ENCODE measurements around the gene ATP7A. TPM values are rescaled to one million over a fixed set of nuclear protein-coding genes. Genes with fewer than 3 reads are reported as not detected.
"Not testable (repeated sequence)": the region's sequence is repeated elsewhere in the genome, so short reads cannot be mapped to it uniquely, and the experiment has no call there.

Gene ATP7A
- total RNA-seq (1 to 10 TPM; 4.9 to 7.6 (median 6.5) TPM), polyA plus RNA-seq (1 to 10 TPM; 1.3 to 1.9 TPM)
- long read RNA-seq, donor 1, full-length matches to known transcripts = 1 of 2 reads
- long read RNA-seq, donor 1, partial matches to known transcripts = 0 of 2 reads
- long read RNA-seq, donor 1, other reads (novel, unspliced or antisense) = 1 of 2 reads
- long read RNA-seq, donor 2, partial matches to known transcripts = 1 of 1 reads
- long read RNA-seq, donor 2, other reads (novel, unspliced or antisense) = 0 of 1 reads
- long read RNA-seq, donor 3, full-length matches to known transcripts = 1 of 1 reads
- long read RNA-seq, donor 3, partial matches to known transcripts = 0 of 1 reads
- long read RNA-seq, donor 3, other reads (novel, unspliced or antisense) = 0 of 1 reads

DNA sequence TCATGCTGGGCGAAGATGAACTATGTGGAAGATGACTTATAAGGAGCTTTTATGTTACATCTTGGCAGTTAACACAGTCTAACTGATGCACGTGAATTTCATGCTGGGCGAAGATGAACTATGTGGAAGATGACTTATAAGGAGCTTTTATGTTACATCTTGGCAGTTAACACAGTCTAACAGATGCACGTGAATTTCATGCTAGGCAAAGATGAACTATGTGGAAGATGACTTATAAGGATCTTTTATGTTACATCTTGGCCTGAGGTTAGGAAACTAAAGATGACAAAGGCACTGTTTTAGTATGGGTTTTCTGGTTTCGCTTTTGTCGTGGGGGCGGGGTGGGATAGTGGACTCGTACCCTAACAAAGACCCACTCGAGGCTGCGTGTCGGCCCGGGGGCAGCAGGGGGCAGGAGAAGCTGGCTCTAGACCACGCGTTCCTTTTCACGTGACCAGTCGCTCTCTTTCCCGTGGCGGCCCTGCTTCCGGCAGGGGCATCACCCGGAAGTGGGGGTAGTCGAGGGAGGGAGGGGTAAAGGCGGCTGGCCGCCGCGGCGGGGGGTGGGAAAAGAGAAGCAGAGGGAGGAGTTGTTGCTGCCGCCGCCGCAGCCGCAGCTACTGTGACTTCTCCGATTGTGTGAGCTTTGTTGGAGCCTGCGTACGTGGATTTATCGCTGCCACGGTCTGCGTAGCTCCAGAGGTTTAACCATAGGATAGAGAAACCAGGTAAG, at the start of gene ATP7A:
Gene ATP7A (plus strand): TSS at position 586 of the 733 bp plus-strand sequence. CDS start 60,949 bp downstream, outside the sequence.
- intact Hi-C loops (cut with DNase I) = loop anchor here in 4 of 10 donors (5.0 to 10.0 kb wide), 5 partner anchors 112 to 195 kb away; partner anchors contain the start of gene PGK1 (in 2 of the 4)
- TF ChIP-seq, protein P1, sequence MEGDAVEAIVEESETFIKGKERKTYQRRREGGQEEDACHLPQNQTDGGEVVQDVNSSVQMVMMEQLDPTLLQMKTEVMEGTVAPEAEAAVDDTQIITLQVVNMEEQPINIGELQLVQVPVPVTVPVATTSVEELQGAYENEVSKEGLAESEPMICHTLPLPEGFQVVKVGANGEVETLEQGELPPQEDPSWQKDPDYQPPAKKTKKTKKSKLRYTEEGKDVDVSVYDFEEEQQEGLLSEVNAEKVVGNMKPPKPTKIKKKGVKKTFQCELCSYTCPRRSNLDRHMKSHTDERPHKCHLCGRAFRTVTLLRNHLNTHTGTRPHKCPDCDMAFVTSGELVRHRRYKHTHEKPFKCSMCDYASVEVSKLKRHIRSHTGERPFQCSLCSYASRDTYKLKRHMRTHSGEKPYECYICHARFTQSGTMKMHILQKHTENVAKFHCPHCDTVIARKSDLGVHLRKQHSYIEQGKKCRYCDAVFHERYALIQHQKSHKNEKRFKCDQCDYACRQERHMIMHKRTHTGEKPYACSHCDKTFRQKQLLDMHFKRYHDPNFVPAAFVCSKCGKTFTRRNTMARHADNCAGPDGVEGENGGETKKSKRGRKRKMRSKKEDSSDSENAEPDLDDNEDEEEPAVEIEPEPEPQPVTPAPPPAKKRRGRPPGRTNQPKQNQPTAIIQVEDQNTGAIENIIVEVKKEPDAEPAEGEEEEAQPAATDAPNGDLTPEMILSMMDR (IDR thresholded peaks at IDR 0.05) = peak in 8 of 9 donors; percentile 20 to 65 (median 53)
- ATAC-seq (peak; percentile 94 to 99 (median 98)), DNase-seq (peak; percentile 86 to 89)
- peaks cover 0 to 22% (median 8%) of the 10 kb centered on the region in 9 donors for H3K4me1 ChIP-seq
- no peaks in the 10 kb centered on the region for H3K9me3 ChIP-seq
- 1 to 2% methylated on average over 30 to 35 of the region's 36 CpGs for WGBS, 2 donors
- peak within 1 kb of the TSS in 9 of 10 donors; percentile 73 to 90 (median 85) for H3K27ac ChIP-seq
- no peaks in the 10 kb centered on the region for H3K27me3 ChIP-seq
- peak within 1 kb of the TSS; percentile 30 to 73 (median 66) for H3K4me3 ChIP-seq
- H3K36me3 ChIP-seq = peaks cover 0 to 19% (median 0%) of the 10 kb centered on the region in 9 donors

DNA sequence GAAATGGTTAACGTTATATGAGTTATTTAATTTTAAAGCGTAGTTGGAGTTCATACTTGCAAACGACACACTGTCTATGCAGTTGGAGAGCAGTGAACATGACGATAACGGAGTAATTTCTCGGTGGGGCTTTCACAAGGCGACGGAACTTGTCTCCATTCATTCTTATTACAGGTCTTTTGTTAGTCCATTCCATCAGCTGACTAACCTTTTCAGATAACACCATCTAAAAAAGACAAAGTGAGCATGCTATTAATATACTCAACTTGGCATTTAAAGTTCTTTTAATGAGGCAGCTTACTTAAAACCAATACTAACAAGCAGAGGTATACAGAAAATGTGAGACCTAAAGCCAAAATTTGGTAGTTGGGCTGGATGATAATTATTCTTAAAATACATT, 35.1 kb upstream of the ATP7A start:
- WGBS, 2 donors = 61 to 76% methylated on average over 8 of the region's 8 CpGs
- peak in 3 of 8 donors; percentile 55 to 67 (median 66) for ATAC-seq
- Histone ChIP-seq H3K27me3 (no peaks in the 10 kb centered on the region), H3K4me3 (no peak overlapping the region), H3K4me1 (peaks cover 0 to 5% (median 0%) of the 10 kb centered on the region in 9 donors), H3K27ac (peak overlapping the region in 3 of 10 donors; percentile 16 to 30 (median 19)), H3K36me3 (peaks cover 0 to 46% (median 0%) of the 10 kb centered on the region in 9 donors), H3K9me3 (no peaks in the 10 kb centered on the region)
- TF ChIP-seq, protein P1 (IDR thresholded peaks at IDR 0.05) = no peak
- no peak for DNase-seq
- intact Hi-C loops (cut with DNase I) = no loop called here

DNA sequence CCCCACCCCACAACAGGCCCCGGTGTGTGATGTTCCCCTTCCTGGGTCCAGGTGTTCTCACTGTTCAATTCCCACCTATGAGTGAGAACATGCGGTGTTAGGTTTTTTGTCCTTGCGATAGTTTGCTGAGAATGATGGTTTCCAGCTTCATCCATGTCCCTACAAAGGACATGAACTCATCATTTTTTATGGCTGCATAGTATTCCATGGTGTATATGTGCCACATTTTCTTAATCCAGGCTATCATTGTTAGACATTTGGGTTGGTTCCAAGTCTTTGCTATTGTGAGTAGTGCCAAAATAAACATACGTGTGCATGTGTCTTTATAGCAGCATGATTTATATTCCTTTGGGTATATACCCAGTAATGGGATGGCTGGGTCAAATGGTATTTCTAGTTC, 29.1 kb upstream of the ATP7A start:
- ATAC-seq; intact Hi-C loops (cut with DNase I); H3K27ac ChIP-seq; H3K36me3 ChIP-seq; DNase-seq; H3K9me3 ChIP-seq; H3K4me1 ChIP-seq; H3K4me3 ChIP-seq; H3K27me3 ChIP-seq: not testable (repeated sequence)
- 83 to 88% methylated on average over 4 of the region's 4 CpGs for WGBS, 2 donors

DNA sequence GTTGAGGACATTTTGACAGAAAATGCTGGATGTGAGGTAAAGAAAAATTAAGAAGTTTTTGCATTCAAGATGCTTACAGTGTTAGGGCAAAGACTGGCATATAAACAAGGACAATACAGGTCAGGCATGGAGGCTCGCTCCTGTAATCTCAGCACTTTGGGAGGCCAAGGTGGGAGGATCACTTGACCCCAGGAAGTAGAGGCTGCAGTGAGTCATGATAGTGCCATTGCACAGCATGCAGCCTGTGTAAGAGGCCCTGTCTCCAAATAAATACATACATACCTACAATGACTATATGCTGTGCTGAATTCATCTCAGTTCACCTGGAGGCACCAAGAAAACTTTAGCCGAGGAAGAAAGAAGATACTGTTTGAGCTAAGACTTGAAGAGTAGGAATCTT, 17.6 kb upstream of the ATP7A start:
- Histone ChIP-seq H3K27me3 (no peaks in the 10 kb centered on the region), H3K27ac (no peak overlapping the region), H3K9me3 (peaks cover 0 to 9% (median 0%) of the 10 kb centered on the region in 11 donors), H3K4me3 (no peak overlapping the region), H3K36me3 (no peaks in the 10 kb centered on the region), H3K4me1 (peaks cover 0 to 34% (median 3%) of the 10 kb centered on the region in 9 donors)
- intact Hi-C loops (cut with DNase I) = loop anchor here in 2 of 10 donors (10.0 kb wide), 2 partner anchors 108 to 212 kb away; partner anchors contain the start of genes ATRX (in 1 of the 2) and PGK1 (in 1 of the 2)
- 97 to 99% methylated on average over 2 of the region's 2 CpGs for WGBS, 2 donors
- TF ChIP-seq, protein P1 (IDR thresholded peaks at IDR 0.05) = no peak
- DNase-seq (no peak), ATAC-seq (no peak)
